Fibroblast of skin of right quadriceps (primary cell): ENCODE measurements around the gene TCF7L1.

Experiments
- DNase-seq: peaks from one replicate; pipeline ENCODE4 v3.0.0-alpha.2; 2013

The TCF7L1 gene

GRCh38 chr2:85257359-85257969 is 124.3 kb downstream of the TCF7L1 start:
- DNase-seq = no peak

- DNase-seq = peak; percentile 60
Measured at GRCh38 chr2:85257970-85258605, 124.9 kb downstream of the TCF7L1 start.

DNA sequence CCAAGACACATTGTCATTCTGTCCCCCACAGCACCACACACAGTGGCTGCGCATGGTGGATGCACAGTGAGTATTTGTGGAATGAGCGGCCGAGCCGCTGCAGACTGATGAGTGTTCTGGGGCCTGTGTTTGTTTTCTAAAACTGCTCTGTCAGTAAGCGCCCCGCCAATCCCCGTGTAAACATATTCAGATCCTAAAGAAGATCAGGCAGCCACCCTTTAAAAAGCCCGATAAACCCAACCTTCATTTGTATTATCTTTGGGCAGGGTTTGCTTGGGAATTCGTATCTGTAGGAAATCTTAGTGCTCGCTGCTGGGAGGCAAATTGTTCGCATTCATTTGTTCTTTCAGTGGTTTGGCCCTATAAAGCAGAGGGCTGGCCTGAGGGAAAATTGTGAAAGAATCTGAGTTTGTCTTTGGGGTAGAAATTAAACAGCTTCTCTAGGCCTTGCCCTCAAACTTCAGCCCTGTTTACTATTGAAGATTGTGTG is 126.0 kb downstream of the TCF7L1 start:
- peak; percentile 68 for DNase-seq

- no peak for DNase-seq
Measured at GRCh38 chr2:85259879-85260278, 126.7 kb downstream of the TCF7L1 start.

DNA sequence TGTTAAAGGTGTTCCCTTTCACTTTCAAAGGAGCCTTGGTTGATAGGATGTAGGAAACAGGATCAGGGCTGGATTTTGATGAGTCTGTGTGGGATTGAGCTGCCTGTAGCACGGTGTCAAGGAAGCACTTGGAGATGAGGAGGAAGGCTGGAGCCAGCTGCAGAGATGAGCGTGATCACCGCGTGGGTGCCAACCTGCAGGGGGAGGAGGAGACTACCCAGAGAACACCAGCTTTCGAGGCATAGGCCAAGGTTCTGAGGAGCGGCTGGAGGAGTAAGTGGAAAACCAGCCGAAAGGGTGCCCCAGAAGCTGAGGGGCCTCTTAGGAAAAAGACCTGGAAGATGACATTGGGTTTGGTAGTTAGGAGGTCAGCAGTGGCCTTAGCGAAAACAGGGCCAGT is 130.4 kb downstream of the TCF7L1 start:
- DNase-seq = no peak

GRCh38 chr2:85264471-85264870 is 131.3 kb downstream of the TCF7L1 start:
- DNase-seq = peak; percentile 92

DNA sequence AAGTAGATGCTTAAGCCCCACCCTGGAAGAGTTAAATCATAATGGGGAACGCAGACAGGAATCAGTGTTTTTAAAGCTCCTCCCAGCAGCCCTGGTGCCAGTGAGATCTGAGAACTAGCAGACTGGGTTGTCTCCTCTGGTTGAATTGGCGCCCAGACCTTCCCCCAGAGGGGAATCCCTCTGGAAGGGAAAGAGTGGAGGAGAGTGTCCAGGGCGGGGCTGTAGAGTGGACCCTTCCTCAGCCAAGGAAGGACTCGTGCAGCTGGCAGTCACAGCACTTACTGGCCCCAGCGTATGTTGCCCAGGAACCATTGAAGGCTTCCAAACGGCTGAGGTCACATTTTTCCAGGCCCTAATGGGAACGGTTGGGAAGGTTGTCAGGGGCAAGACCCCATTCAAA is 132.1 kb downstream of the TCF7L1 start:
- no peak for DNase-seq

DNA sequence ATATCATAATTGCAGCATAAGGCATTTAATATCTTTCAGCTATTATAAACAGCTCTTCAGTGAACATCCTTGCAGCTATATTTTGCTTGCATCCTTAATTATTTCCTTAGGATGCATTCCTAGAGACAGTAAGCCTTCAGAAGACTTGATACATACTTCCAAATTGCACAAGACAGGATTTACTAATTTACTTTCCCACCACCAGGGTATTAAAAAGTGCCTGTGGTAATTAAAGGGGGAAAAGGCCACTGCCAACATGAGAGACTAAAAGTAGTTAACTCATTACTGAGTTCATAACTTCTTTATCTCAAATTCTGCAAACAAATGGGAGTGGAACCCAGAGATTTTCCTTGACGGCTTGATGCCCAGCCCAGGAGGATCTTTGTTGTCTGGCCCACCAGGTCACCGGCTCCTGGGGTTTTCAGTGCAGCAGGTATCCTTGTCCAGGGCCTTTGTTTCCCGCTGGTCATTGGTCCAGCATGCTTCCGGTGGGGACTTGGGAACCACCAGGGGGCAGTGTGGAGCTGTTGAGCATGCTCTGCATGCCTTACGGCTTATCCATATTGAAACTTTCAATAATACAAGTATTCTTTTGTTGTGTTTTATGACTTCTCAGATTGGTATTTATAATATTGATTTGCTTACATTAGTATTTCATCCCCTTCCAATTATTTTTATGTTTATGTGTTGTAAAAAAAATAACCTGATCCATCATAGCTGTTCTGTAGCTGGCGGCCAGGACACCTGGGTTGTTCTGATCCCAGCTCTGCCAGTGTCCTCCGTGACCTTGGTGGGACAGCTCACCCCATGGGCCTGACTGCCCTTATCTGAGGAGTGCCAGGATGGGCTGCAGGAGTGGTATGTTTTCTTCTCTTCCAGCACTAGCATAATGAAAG is 133.2 kb downstream of the TCF7L1 start:
- DNase-seq = peak; percentile 58

GRCh38 chr2:85269959-85270358 is 136.8 kb downstream of the TCF7L1 start:
- DNase-seq = no peak

- no peak for DNase-seq
Measured at GRCh38 chr2:85272357-85272756, 139.2 kb downstream of the TCF7L1 start.

- DNase-seq = peak; percentile 87
Measured at GRCh38 chr2:85273738-85274731, 140.8 kb downstream of the TCF7L1 start.

- no peak for DNase-seq
Measured at GRCh38 chr2:85275984-85276540, 142.9 kb downstream of the TCF7L1 start.

DNA sequence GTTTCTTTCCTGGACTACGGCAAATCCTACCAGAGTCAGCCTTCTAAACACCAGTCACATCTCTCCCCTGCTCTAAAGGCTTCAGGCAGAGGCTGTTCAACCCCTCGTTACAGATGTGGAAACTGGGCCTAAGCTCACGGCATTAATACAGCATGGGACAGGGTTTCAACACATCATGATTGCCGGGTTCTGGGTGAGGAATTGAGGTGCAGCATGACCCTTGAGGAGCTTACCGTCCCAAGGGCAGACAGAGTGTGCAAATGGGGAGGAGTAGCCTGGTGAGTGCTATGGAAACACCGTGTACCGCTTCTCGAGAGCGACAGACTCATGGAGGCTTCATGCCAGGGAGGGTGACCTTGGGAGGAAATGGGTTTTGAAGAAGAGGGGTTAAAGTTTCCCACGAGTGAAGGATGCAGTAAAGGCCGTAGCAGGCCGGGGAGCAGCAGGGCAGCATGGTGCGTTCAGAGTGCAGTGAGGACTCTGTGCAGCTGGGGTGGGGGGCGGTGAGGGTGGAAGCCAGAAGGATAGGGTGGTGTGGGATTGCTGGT is 143.5 kb downstream of the TCF7L1 start:
- no peak for DNase-seq

GRCh38 chr2:85277416-85278158 is 144.4 kb downstream of the TCF7L1 start:
- peak; percentile 97 for DNase-seq

DNA sequence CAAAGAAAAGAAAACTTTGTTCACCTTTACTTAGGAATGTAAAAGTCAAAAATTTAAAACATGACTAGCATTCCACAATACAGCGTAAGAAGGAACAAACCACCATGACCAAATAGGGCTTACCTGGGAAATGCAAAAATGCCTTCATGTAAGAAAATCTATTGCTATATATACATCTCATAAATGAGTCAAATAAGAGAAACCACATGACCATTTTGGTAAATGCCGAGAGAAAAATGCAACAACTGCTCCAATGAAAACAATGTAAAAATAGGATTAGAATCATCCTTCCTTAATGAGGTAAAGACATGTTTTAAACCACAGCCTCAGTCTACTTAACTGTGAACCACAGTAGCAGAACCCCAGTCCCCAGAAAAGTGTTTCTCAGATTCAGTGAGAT is 145.2 kb downstream of the TCF7L1 start:
- peak; percentile 91 for DNase-seq

DNA sequence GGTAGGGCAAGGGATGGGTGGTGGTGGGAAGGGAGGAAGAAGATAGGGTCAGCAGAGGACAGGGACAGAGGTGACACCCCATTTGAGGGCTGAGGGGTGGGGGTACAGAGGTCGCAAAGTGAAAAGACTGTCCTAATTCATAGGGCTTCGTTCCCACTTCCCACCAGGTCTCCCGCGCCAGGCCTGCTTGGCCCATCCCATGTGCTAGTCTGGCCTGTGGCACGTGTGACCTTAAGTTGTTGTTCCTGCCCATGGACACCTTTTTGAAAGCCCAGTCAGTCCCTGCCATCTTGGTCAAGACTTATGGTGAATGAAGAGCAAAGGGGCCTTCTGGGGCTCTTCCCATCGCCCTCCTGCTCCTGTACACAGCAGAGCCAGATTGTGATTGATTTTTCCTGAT is 148.4 kb downstream of the TCF7L1 start:
- no peak for DNase-seq

DNA sequence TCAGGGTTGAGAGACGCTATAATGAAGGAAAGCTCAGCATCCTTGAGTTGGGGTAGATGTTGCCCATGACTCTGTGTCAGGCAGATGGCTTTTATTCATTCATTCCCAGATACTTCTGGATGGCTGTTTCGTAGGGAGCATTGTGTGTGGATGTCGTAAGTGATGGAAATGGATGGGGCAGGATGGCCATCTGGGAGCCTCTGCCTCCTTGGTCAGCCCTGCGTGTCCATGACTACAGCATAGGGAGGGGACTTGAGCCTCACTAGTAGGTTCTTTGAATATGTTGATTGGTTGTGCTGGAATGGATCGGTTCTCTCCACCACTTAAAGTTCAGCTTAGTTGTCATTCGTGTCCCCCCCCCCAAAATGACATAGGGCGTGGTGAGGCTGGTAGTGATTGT is 149.7 kb downstream of the TCF7L1 start:
- no peak for DNase-seq

- DNase-seq = no peak
Measured at GRCh38 chr2:85283641-85284040, 150.4 kb downstream of the TCF7L1 start.

DNA sequence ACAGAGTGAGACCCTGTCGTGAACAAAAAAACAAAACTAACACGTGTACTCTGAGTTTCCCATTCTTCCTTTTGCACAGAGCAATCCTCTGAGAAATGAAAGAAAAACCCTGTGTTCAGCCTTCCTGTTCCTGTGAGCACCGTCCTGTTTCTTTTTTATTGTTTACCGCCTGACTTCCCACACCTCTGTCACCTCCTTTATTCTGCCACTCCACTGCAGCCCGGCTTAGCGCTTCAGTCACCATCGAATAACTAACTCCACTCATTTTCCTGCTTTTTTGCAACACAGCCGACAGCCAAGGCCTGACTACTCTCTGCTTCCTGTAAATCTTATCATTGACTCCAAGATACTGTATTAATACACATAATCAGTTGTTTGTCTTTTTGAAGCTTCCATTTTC is 153.7 kb downstream of the TCF7L1 start:
- no peak for DNase-seq

DNA sequence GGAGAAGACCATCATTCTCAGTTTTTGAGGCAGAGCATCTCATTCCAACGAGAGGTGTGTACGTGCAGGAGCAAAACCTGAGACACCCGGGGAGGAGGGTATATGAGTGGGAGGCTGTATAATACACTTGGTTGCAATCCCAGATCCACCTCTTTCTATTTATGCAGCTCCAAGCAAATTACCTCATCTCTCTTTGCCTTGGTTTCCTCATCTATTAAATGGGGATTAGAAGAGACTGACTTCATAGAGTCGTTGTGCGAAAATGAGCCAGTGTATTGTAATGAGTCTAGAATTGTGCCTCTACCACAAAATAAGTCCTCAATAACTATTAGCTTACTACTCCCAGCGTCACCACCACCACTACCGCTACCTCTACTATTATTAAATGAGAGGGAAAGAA is 154.5 kb downstream of the TCF7L1 start:
- DNase-seq = no peak

- DNase-seq = peak; percentile 76
Measured at GRCh38 chr2:85288244-85288725, 155.1 kb downstream of the TCF7L1 start.
